GM19463 (cell line): ENCODE data around the gene CCDC78.
"Not testable (repeated sequence)": the region's sequence is repeated elsewhere in the genome, so short reads cannot be mapped to it uniquely, and the experiment has no call there.

Experiments
- ATAC-seq: cut with Tn5 transposase; IDR thresholded peaks from one replicate; pipeline ENCODE4 v1.9.1; 2021; ENCODE audit warnings: mild to moderate bottlenecking, moderate library complexity; ENCODE audit not compliant: unreplicated experiment

Gene CCDC78

DNA sequence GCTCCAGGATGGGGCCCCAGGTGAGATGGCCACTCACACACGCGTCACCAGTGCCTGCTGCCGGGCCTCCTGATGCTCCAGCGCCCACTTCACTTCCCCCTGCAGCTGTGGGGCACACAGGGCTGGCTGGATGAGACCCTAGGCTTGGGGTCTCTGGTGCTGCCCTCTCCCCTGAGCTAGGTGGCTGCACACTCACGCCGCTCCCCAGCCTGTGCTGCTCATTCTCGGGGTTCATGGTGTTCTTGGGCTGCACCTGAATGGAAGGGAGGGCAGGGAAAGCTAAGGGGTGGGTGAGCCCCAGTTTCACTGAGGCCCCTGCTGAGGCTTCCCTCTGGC is 1.2 kb downstream of the CCDC78 start:
- no peak for ATAC-seq

DNA sequence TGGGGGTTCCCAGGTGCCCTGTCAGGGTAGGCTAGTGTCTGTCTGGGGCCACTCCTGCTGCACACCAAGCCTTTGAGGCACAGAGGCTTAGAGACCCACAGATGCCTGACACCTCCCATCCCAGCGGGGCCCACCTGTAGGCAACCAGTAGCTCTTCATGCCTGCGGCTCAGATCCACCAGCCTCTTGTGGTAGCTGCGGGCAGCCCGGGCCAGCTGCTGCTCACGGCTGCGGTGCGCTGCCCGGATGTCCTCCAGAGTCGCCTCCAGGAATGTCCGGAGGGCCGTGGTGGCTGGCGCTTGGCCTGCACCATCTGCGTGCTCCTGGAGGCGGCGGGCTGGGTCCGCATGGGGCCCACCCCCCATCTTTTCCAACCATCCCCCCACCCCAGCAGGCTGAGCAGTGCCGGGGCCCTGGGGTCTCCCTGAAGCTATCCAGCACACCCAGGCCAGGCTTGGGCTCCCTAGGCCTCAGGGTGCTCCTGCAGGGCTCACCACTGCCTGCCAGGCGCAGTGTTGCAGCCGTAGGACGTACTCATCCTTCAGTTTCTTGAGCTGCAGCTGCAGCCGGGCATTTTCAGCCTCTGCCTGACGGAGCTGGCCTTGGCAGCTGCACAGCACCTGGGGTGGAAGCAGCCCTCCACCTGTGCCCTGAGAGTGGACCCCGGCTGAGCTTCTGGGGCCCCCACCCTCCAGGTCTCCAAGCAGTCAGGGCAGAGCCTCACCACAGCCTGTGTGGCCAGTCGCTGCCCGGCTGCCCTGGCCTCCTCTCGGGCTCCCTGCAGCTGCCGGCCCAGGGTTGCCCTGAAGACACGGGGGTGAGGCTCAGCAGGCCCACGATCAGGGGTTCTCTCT is 1.8 kb downstream of the CCDC78 start:
- no peak for ATAC-seq

DNA sequence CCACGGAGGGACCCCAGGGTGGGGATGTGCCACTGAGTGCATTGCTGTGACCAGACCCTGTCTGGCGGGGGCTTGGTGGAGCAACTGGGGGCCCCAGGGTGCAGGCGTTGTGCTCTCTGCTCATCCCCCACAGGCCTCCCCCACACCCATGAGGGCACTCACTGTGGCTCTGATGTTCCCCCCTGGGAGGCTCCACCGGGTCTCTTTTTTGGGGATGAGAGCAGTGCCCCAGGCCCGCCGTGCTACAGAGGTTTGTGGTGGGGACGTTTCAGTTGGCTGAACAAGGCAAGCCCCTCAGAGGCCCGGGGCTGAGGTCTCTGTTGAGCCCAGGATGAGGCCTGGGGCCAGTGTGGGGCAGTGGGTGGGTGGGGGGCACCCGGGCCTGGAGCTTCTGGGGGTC is 2.5 kb downstream of the CCDC78 start:
- no peak for ATAC-seq

DNA sequence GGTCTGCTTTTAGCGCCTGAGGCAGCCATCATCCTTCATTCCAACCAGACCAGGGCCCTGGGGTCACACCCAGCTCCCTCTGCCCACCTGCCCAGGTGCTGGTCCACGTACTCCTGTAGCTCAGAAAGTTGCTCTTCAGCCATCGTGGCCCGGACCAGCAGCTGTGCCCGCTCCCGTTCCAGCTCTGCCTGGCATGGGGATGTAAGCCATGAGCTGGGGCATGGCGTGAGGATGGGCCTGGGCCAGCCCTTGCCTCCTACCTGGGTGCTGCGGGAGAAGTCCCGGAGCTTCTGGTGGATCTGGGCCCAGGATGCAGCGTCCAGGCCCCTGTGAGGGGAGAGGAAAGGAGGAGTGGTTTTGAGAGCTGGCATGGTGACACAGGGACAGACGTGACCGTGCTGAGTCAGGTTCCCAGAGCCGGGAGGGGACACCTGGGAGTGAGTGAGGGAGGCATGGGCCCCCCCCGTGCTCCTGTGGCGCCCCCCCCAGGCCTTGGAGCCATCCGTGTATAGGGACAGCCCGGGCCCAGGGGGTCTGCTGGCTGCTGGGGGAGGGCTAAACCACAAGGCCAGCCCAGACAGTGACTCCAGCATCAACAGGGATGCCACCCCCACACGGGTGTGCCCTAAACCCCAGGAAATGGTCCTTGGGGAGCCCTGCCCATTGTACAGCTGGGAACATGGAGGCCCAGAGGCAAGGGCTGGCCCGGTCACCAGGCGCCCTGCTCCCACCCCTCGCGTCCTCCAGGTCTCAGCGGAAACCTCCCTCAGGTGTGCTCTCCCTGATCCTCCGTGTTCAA is 3.2 kb downstream of the CCDC78 start:
- ATAC-seq: no peak

DNA sequence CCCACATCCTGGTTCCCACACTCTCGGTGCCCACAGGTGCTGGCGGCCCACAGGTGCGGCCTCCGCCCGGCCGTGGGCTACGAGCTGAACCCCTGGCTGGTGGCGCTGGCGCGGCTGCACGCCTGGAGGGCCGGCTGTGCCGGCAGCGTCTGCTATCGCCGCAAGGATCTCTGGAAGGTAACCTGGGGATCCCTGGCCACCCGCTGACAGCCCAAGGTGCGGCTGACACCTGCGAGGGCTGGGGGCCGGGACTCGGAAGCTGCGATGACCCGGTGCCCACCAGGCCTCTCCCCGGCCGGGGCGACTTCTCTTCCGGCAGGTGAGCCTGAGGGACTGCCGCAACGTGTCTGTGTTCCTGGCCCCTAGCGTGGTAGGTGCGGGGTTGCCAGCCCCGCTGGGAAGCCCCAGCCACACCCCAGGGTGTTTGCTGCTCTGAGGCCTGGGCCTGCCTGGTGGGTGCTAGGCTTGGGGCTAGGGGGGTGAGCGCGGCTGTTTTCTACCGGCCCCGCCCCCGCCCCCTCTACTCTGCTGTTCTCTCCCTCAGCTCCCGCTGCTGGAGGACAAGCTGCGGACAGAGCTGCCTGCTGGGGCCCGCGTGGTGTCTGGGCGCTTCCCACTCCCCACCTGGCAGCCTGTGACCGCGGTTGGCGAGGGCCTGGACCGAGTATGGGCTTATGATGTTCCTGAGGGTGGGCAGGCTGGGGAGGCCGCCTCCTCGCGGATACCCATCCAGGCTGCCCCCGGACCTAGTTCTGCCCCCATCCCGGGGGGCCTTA is 4.3 kb downstream of the CCDC78 start:
- ATAC-seq: no peak

DNA sequence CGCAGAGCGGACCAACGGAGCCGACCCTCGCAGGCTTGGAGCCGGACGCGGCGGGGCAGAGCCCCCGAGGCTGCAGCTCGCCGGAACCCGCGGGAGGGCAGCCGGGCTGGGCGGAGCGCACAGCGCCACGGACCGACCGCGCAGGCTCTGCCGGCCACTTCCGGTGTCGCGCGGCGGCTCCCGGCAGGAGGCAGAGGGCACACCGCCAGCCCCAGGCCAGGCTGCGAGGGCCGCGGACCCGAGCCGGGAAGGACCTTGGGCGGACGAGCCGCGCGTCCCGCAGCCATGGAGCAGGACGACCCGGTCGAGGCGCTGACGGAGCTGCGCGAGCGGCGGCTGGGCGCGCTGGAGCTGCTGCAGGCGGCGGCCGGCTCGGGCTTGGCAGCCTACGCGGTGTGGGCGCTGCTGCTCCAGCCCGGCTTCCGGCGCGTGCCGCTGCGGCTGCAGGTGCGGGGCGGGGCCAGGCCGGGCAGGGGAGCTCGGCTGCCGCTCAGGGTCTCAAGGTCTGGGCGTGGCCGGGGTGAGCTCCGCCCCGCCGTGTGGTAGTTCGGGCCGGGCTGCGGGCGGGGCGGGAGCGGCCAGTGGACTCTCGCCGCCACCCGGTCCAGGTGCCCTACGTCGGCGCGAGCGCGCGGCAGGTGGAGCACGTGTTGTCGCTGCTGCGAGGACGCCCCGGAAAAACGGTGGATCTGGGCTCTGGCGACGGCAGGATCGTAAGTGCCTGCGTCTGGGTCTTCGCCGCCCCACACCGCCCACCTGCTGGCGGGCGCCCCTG is 5.1 kb downstream of the CCDC78 start, which contains the start of gene ANTKMT:
Gene ANTKMT (plus strand): TSS at position 157 of the 775 bp plus-strand sequence. CDS start 129 bp downstream, at position 286.
- peak; percentile 78 for ATAC-seq

DNA sequence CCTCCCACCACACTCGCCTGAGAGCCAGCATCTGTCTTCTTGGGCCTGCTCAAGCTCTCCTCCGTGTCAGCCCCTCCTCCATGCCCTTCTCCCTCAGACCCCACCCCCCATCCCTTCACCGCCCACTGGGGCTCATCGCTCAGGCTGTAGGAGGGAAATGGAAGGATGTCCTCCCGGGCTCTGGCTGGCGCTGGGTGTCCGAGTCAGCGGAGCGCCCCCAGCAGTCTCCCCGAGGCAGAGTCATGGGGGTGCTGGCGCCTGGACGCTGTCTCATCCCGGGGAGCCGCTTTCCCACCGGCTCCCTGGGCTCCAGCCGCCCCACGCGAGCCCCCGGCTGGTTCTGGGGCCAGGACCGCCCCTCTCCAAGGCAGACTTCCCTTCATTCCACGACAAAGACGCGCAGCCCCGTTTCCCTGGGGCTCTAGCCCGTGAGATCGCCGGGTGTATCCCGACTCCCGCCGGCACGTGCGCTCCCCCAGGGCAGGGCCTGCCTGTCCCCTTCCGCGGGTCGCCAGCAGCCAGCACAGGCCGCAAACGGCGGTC is 5.7 kb downstream of the CCDC78 start:
- peak; percentile 22 for ATAC-seq

DNA sequence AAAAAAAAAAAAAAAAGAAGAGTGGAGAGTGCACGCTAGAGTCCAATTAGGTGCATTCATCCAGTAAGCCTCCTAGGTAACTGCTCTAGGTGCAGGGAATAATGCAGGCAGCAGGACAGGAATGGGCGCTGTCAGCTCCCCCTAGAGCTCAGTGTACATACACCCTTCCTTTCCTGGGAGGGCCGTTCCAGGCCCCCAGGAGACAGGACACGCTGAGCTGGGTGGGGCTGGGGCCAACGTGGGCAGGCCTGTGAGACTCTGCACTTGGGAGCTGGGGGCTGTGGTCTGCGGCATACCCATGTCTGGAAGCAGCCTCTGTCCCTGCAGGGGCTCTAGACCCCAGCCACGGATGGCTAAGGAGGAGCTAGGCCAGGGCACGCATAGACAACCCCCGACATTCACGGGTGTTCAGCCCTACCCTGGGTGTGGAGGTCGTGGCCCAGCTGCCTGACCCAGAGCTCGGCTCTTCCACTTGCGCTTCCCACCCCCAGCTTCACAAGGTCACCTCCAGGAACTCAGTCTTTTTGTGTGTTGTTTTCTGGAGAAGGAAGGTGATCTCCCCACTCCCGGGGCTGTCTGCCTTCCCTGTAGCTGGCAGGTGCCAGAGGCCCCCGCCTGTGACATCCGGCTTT is 6.3 kb downstream of the CCDC78 start:
- ATAC-seq: no peak

DNA sequence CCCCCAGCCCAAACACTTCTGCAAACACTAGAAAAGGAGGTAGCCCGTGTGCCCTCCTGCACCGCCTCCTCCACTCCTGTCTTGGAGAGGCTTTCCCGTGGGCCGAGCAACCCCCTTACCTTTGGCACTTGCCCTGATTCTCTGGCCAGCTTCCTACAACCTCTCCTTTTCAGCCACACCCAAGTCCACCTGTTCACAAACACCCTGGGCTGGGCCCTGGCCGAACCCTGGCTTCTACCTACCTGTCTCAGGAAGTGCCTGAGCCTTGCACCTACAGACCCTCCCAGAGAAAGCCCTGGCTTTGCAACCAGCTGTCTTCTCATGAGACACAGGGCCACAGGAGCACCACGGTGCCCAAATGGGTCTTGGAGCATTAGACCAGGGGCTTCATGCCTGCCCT is 7.3 kb downstream of the CCDC78 start:
- ATAC-seq: no peak

DNA sequence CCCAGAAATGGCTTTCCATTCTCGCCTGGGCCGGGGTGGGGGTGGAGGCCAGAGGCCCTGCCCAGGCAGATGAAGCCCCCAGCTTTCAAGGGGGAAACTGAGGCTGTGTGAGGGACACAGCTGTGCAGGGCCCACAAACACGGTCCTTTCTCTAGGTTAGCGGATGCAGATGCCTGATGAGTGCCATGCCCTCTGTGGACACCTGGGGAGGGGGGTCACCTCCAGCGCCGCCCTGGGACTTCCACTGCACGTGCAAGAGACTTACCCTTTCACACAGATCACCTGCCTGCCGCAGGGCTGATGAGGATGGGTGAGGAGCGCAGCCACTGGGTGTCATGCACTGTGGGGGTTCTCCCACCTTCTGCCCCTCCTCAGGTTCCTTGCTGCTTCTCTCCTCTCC is 7.9 kb downstream of the CCDC78 start:
- ATAC-seq: no peak

DNA sequence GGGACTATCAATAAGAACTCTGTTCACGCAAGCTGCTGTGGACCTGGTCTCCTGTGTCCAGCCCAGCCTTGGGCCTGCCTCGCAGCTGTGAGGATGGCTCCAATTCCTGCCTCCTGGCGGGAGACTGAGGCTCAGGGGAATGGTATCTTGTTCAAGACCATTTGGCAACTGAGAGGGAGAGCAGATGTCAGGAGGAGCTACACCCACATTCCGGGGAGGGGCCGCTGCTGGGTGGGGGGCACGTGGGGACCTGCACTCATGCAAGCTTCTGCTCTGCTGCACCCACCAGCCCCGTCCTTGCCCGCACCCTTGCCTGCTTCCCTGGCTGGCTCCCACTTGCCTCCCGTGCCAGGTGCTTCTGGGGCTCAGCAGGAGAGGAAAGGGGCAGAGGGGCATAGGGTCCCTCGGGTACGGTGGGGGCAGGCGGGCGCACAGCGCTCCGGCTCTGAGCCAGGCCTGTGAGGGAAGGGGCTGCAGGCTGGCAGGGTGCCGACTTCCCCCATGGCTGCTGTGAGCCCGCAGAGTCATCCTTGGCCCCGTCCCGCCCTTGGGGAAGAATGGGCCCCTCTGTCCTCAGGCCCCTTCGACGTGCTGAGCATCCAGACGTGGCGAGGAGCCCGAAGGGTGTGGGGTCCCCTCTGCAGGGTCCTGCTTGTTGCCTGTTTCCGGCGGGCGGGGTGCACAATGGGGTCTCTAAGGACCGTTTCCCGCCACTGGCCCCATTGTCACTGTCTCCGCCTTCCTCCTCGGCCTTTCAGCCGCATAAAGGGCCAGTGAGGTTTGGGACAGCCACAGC is 8.6 kb downstream of the CCDC78 start:
- ATAC-seq: no peak

DNA sequence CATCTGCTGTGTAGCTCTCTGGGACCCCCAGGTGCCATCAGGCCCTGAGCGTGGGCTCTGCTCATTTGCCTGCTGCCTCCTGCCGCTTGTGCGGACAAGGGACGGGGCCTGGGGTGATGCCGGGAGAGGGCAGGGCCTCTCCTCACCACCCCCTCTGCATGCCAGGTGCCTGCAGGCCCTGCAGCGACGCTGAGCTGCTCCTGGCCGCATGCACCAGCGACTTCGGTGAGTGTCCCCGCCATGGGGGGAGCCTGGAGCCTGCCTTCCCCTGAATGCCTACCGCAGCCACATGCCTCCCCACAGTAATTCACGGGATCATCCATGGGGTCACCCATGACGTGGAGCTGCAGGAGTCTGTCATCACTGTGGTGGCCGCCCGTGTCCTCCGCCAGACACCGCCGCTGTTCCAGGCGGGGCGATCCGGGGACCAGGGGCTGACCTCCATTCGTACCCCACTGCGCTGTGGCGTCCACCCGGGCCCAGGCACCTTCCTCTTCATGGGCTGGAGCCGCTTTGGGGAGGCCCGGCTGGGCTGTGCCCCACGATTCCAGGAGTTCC is 9.4 kb downstream of the CCDC78 start:
- ATAC-seq: no peak

DNA sequence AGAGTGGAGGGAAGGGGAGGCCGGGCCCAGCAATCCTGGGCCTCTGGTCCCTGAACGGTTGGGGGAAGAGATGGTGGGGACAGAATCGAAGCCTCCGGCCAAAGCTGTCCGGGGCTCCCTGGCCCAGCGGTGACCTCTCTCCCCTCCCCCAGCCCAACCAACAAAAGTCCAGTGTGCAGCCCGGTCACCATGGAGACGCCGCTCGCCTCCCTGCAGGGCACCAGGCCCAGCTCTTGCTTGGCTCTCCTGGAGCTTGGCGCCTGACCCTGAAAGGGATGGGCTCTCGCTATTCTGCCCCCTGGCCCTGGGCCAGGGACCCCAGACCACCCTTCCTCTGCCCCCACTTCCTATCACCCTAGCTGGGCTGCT is 10.1 kb downstream of the CCDC78 start:
- ATAC-seq: no peak

DNA sequence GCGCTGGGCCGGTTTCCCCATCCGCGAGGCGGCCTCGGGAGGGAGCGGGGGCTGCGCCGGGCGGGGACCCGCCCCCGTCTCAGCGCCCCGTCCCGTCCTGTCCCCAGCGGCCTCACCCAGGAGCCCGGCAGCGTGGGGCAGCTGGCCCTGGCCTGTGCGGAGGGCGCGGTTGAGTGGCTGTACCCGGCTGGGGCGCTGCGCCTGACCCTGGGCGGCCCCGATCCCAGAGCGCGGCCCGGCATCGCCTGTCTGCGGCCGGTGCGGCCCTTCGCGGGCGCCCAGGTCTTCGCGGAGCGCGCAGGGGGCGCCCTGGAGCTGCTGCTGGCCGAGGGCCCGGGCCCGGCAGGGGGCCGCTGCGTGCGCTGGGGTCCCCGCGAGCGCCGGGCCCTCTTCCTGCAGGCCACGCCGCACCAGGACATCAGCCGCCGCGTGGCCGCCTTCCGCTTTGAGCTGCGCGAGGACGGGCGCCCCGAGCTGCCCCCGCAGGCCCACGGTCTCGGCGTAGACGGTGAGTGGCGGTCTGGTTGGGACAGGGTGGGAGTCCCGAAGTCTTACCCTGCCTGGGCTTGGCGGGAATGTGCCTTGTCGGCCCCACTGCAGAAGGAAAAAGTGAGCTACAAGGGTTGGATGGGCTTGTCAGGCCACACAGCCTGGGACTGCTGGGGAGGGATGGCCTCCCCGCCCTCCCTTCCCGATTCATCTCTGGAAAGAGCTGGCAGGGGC is 10.6 kb downstream of the CCDC78 start:
- ATAC-seq: no peak

DNA sequence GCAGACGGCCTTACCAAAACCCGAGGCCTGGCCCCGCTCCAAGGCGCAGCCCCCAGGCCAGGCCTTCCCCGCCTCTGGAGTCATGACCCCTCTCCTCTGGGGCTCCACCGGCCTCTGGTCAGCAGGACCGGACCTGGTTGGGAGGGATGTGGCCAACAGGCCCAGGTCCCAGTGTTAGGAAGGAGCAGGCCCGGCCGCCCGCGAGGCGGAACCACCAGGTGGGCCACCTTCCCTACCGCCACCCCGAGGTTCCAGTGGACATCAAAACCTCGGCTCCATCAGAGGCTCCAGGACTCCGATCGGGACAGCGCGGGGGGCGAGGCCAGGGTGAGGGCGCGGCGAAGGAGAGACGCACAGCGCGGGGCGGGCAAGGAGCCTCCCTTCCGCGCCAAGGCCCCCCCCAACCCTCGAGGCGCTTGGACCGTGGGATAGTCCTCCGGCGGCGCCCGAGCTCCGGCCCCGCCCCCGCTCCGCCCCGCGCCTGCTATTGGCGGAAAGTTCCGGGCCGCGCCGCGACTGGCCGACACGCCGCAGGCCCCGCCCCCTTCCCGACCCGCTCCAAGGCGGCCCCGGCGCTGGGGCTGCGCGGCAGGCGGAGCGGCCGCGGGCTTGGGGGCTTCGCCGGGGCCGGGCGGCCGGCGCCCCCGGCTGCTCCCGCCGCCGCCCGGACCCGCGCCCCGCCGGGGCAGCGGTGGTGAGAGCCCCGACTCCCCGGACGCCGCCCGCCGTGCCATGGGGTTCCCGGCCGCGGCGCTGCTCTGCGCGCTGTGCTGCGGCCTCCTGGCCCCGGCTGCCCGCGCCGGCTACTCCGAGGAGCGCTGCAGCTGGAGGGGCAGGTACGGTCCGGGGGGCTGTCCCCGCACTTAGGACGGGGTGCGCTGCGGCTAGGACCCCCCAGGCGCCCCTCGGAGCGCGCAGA is 11.4 kb downstream of the CCDC78 start, which contains the start of gene METRN:
Gene METRN (plus strand): TSS at position 561 of the 919 bp plus-strand sequence. CDS start 172 bp downstream, at position 733.
- peak; percentile 76 for ATAC-seq

DNA sequence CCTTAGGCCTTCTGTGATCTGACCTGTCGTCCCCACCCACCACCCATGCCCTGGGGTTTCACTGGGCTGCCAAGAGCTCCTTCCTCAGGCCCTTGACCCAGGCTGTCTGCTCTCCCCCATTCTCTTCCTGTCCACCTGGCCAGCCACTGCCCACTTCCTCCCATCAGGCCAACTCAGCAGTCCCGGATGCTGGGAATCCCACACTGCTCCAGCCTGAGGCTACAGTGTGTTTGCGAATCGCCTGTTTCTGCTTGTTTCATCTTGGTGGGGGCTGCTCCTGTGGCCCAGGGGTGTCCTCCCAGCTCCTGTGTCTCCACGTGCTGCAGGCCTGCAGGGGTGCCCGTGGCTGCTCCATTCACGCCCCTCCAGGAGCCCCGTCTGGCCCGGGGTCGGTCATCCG is 12.2 kb downstream of the CCDC78 start:
- no peak for ATAC-seq

DNA sequence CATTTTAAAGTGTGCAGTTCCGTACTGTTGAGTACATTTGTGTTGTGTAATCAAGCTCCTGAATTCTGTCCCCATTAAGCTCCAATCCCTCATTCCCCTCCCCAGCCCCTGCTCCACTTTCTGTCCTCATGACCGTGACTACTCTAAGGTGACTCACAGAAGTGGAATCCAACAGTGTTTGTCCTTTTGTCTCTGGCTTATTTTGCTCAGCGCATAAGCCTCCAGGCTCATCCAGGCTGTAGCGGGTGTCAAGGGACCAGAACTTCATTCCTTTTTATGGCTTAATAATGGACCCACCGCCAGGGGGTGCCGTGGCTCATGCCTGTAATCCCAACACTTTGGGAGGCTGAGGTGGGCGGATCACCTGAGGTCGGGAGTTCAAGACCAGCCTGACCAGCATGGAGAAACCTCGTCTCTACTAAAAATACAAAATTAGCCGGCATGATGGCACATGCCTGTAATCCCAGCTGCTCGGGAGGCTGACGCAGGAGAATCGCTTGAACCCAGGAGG is 13.4 kb downstream of the CCDC78 start:
- ATAC-seq: not testable (repeated sequence)
